C4-2B (cell line): Measurements from ENCODE around the gene C20orf141.
A peak's percentile ranks its signal among the peaks of the same experiment; 100 is the strongest.

Experiments used
- H3K27ac ChIP-seq: fragments of 450-650 bp; 2 replicates; pipeline ENCODE4 v1.5.1; 2017
- CTCF ChIP-seq: fragments of 450-650 bp; conservative IDR thresholded peaks from 2 replicates; pipeline ENCODE4 v1.5.1; 2017; ENCODE audit warnings: mild to moderate bottlenecking
- ZFX ChIP-seq: fragments of 450-650 bp; IDR thresholded peaks from 2 replicates; pipeline ENCODE4 v1.6.1; 2017

The C20orf141 gene

GRCh38 chr20:2778602-2779321 is 36.0 kb upstream of the C20orf141 start:
- no peak for TF ChIP-seq CTCF
- TF ChIP-seq ZFX: no peak
- no peak overlapping the region for H3K27ac ChIP-seq

- TF ChIP-seq CTCF: peak; percentile 21; the same call in 1 of the 2 replicates
- no peak for TF ChIP-seq ZFX
- no peak overlapping the region for H3K27ac ChIP-seq
Observed at GRCh38 chr20:2780948-2781347, 33.8 kb upstream of the C20orf141 start.

GRCh38 chr20:2783908-2784566 is 30.8 kb upstream of the C20orf141 start:
- TF ChIP-seq ZFX (no peak), CTCF (no peak)

GRCh38 chr20:2793471-2793870 is 21.3 kb upstream of the C20orf141 start:
- TF ChIP-seq ZFX (no peak), CTCF (no peak)
- H3K27ac ChIP-seq: no peak overlapping the region

More at GRCh38 chr20:2783908-2784566, 30.8 kb upstream of the C20orf141 start:
- H3K27ac ChIP-seq: no peak overlapping the region

- H3K27ac ChIP-seq: no peak overlapping the region
- no peak for TF ChIP-seq ZFX
- TF ChIP-seq CTCF: no peak
Observed at GRCh38 chr20:2794202-2794748, 20.5 kb upstream of the C20orf141 start.

- TF ChIP-seq ZFX (no peak), CTCF (no peak)
- H3K27ac ChIP-seq: no peak overlapping the region
Observed at GRCh38 chr20:2794866-2795447, 19.8 kb upstream of the C20orf141 start.

- no peak overlapping the region for H3K27ac ChIP-seq
Observed at GRCh38 chr20:2795451-2795850, 19.3 kb upstream of the C20orf141 start.

More at GRCh38 chr20:2795451-2795850, 19.3 kb upstream of the C20orf141 start:
- TF ChIP-seq ZFX: no peak
- no peak for TF ChIP-seq CTCF
